GM21515 (cell line): ENCODE data around the gene GATA6.
"Not testable (repeated sequence)": the region's sequence is repeated elsewhere in the genome, so short reads cannot be mapped to it uniquely, and the experiment has no call there.

Experiments
- ATAC-seq: cut with Tn5 transposase; IDR thresholded peaks from one replicate; pipeline ENCODE4 v1.9.1; 2021; ENCODE audit not compliant: unreplicated experiment

GATA6 gene

GRCh38 chr18:22180722-22181121, 11.3 kb downstream of the GATA6 start:
- no peak for ATAC-seq

GRCh38 chr18:22182884-22183697, 13.7 kb downstream of the GATA6 start:
- ATAC-seq = no peak

GRCh38 chr18:22183698-22184170, 14.3 kb downstream of the GATA6 start:
- ATAC-seq = no peak

GRCh38 chr18:22184573-22184972, 15.2 kb downstream of the GATA6 start:
- ATAC-seq = not testable (repeated sequence)

- no peak for ATAC-seq
Measured at GRCh38 chr18:22185273-22185672, 15.9 kb downstream of the GATA6 start.

GRCh38 chr18:22185771-22186386, 16.5 kb downstream of the GATA6 start:
- ATAC-seq = no peak

GRCh38 chr18:22186484-22186971, 17.1 kb downstream of the GATA6 start:
- ATAC-seq = no peak

- ATAC-seq = no peak
Measured at GRCh38 chr18:22188559-22189267, 19.3 kb downstream of the GATA6 start.

GRCh38 chr18:22189449-22190166, 20.2 kb downstream of the GATA6 start:
- ATAC-seq = no peak

- ATAC-seq = no peak
Measured at GRCh38 chr18:22191346-22191695, 21.9 kb downstream of the GATA6 start.

- no peak for ATAC-seq
Measured at GRCh38 chr18:22191923-22192322, 22.5 kb downstream of the GATA6 start.

- ATAC-seq = no peak
Measured at GRCh38 chr18:22193466-22193865, 24.1 kb downstream of the GATA6 start.

- no peak for ATAC-seq
Measured at GRCh38 chr18:22194151-22194598, 24.8 kb downstream of the GATA6 start.

- ATAC-seq = no peak
Measured at GRCh38 chr18:22195052-22195451, 25.7 kb downstream of the GATA6 start.

GRCh38 chr18:22196943-22197342, 27.6 kb downstream of the GATA6 start:
- ATAC-seq = not testable (repeated sequence)

- ATAC-seq = no peak
Measured at GRCh38 chr18:22197668-22198067, 28.3 kb downstream of the GATA6 start.

- ATAC-seq = no peak
Measured at GRCh38 chr18:22198163-22198562, 28.8 kb downstream of the GATA6 start.

- no peak for ATAC-seq
Measured at GRCh38 chr18:22199005-22199404, 29.6 kb downstream of the GATA6 start.

GRCh38 chr18:22200611-22201225, 31.3 kb downstream of the GATA6 start:
- ATAC-seq = no peak

GRCh38 chr18:22203035-22203434, 33.6 kb downstream of the GATA6 start:
- no peak for ATAC-seq
